Left cardiac atrium (tissue), 4 donors: ENCODE results near the gene HBEGF. TPM values are rescaled to one million over a fixed set of nuclear protein-coding genes. Genes with fewer than 3 reads are reported as not detected.

ENCODE experiments used
- ATAC-seq, 2 donors: fragments of 200-7000 bp; cut with Tn5 transposase; one replicate each; pipeline ENCODE4 v1.9.1; 2020; ENCODE audit warnings: mild to moderate bottlenecking in 2 of 2, moderate library complexity in 2 of 2
- DNase-seq: peaks from one replicate; pipeline ENCODE4 v3.0.0-alpha.2; 2020
- intact Hi-C, 2 donors: fragments of 100-400 bp; cut with DNase I; formaldehyde crosslinking; loops; one replicate each; pipeline versions ENCODE4 v1.14.1 to v1.15.1; 2022 to 2023
- total RNA-seq, 2 donors: library from RNA; stranded (reverse); fragmentation: NEBNext Ultra II Directional; extraction: Animal tissue kit (Norgen Biotek cat#: 25700); gene quantifications; one replicate each; pipeline ENCODE4 v1.2.1, GENCODE V29; 2021
- donor health status: DM: no; HTN: yes; CAD: no.
- donor health status: DM: no; HTN: yes; CAD: no; lungs with severe emphysema.
- donor health status: DM: yes; HTN: yes; CAD: no.
- donor health status: Dilated cardiomyopathy.

HBEGF gene
- total RNA-seq, 2 donors from 2014 or later: 12.9 to 18.3 TPM

DNA sequence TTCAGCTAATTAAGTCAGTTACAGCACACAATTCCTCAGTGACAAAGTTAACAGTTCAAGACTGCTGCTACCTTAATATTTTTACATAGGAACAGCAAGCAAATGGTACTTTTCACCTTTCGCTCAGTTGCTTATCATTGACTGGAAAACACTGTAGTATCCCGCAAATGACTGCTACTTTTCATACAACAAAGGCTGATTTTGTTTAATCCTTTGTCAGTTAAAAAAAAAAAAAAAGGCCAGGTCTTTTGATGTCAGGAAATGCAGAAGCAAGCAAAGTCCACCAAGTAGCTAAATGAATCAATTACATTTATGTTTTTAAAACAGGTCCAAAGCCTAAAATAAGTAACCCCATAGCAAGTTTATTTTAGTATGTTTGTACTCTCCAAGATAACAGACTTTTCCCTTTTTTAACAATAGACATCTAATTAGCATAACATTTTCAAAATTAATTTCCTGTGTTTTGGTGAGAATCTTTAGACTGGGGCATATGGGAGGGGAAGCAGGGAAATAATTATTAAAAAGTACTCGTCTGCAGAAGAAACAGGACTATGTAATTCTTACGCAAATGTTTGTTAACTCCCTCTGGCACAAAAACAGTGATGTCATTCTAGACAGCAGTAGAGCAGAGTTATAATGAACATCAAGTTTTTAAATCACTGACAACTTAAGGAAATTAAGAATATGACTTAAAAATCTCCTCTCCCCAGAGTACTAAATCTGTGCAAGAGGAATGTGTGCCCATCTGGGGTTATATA lies 53.1 kb downstream of the HBEGF start:
- peak; percentile 32 to 50 for ATAC-seq
- no peak for DNase-seq
- intact Hi-C loops: loop anchor here (10.0 kb wide), 1 partner anchor 52 kb away; the partner anchor contains the start of gene HBEGF (in 2 of the 2)

DNA sequence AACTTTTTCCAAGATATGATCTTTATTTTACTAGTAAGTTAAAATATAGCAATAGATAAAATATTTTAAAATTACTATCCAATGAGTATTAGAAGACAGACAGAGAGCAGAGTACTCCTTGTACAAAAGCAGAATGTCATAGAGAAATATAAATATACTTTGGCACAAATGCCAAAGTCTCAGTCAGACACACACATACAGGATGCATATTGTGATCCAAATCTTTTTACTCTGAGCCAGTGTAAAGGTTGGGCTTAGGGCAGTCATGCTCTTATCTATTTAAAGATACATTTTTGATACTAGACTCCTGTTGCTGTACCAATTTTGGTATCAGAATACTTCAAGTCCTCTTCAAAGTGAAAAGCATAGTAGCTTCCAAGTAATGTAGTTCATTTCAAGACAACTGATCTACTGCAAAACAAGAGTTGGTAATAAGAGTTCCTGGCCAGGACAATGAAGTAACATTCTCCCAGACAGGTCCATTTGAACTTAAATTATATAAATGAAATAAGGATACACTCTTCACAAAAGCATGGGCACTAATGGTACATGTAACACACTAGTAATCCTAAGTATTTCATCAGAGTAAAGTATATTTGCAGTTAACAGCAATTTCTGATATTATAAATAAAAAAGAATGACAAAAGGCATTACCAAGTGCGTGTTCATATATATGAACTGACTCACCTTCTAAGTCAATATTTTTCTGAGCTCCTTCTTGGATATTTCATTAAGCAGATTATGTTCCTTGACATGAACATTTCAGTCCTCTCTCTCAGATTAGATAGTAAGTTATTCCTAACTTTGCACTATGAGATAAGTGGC lies 54.0 kb downstream of the HBEGF start:
- intact Hi-C loops: loop anchor here (10.0 kb wide), 1 partner anchor 52 kb away; the partner anchor contains the start of gene HBEGF (in 2 of the 2)
- peak in 1 of 2 donors; percentile 20 for ATAC-seq
- no peak for DNase-seq

DNA sequence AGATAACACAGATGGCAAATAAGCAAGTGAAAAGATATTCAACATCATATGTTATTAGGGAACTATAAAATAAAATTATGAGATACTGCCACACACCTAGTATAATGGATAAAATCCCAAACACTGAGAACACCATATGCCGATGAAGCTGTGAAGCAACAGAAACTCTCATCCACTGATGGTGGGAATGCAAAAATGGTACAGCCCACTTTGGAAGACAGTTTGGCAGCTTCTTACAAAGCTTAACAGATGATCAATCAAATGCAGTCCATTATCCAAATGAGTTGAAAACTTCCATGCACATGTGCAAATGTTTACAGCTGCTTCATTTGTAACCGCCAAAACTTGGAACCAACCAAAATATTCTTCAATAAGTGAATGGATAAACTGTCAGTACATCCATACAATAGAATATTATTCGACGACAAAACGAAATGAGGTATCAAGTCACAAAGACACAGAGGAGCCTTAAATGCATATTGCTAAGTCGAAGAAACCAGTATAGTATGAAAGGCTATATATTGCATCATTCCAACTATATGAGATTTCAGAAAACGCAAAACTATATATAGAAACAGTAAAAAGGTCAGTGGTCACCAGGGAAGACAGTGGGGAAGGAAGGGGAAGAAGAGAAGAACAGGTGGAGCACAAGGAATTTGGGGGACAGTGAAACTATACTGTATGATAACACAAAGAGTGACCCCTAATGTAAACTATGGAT lies 58.4 kb downstream of the HBEGF start:
- no peak for DNase-seq
- ATAC-seq: no peak
- intact Hi-C loops: no loop called here

DNA sequence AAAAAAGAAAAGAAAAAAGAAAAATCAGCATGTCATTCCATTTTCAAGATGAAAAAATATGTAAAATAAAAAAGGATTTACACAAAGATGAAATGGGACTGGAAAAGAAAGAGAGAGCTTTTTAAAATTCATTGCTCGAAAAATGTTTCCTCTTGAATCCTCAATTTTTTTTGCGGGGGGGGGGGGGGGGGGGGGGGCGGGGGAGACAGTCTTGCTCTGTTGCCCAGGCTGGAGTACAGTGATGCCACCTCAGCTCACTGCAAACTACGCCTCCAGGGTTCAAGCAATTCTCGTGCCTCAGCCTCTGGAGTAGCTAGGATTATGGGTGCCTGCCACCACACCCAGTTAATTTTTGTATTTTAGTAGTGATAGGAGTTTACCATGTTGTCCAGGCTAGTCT lies 60.0 kb downstream of the HBEGF start:
- ATAC-seq (no peak), DNase-seq (no peak)
- intact Hi-C loops: no loop called here

DNA sequence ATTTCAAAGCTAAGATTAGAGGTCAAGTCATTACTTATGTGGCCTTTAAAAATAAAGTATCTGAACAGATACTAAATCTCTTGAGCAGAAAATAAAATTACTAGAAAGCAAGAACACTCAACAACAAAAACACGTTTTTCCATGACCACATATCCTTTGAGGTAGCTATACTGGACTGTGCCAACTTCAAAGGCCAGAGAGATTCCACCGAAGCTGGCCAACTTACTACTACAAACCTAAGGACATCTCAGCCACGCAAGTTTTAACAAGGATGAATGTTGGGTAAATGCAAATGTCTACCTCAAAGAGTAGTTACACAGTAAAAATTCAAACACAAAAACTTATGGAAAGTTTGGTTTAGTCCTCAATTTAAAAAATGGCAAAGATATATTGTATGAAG lies 62.4 kb downstream of the HBEGF start:
- intact Hi-C loops: no loop called here
- DNase-seq: no peak
- no peak for ATAC-seq

Other genes with a start within 250 kb of the HBEGF start
- 10 to 100 TPM; 27.3 to 27.4 TPM for gene PURA, start 232.5 kb downstream of the HBEGF start, total RNA-seq
- gene IGIP, start 220.7 kb downstream of the HBEGF start, total RNA-seq: 10 to 100 TPM; 12.3 to 14.4 TPM
- gene CYSTM1, start 171.4 kb downstream of the HBEGF start, total RNA-seq: 10 to 100 TPM; 61.7 to 74.6 TPM
- 10 to 100 TPM; 49.1 to 54.7 TPM for gene PFDN1, start 43.5 kb downstream of the HBEGF start, total RNA-seq
- under 1 TPM; 0.09 to 0.21 TPM for gene SLC4A9, start 13.6 kb upstream of the HBEGF start, total RNA-seq
- 10 to 100 TPM; 50.1 to 67.5 TPM for gene ANKHD1, start 55.2 kb upstream of the HBEGF start, total RNA-seq
- 10 to 100 TPM in 1 of 2 donors, 1 to 10 TPM in 1; 8.8 to 11.5 TPM for gene EIF4EBP3, start 201.1 kb upstream of the HBEGF start, total RNA-seq
- 10 to 100 TPM; 24.9 to 37.4 TPM for gene SRA1, start 210.9 kb upstream of the HBEGF start, total RNA-seq
- gene APBB3, start 218.0 kb upstream of the HBEGF start, total RNA-seq: 10 to 100 TPM; 11.4 to 14.3 TPM
- gene SLC35A4, start 218.2 kb upstream of the HBEGF start, total RNA-seq: 10 to 100 TPM; 70.3 to 79.3 TPM